ENCODE measurements around the gene CCL14. TPM values are rescaled to one million over a fixed set of nuclear protein-coding genes. Genes with fewer than 3 reads are reported as not detected.

The CCL14 gene
- total and polyA plus RNA-seq, 7 experiments from 2014 or later, result not detected

DNA sequence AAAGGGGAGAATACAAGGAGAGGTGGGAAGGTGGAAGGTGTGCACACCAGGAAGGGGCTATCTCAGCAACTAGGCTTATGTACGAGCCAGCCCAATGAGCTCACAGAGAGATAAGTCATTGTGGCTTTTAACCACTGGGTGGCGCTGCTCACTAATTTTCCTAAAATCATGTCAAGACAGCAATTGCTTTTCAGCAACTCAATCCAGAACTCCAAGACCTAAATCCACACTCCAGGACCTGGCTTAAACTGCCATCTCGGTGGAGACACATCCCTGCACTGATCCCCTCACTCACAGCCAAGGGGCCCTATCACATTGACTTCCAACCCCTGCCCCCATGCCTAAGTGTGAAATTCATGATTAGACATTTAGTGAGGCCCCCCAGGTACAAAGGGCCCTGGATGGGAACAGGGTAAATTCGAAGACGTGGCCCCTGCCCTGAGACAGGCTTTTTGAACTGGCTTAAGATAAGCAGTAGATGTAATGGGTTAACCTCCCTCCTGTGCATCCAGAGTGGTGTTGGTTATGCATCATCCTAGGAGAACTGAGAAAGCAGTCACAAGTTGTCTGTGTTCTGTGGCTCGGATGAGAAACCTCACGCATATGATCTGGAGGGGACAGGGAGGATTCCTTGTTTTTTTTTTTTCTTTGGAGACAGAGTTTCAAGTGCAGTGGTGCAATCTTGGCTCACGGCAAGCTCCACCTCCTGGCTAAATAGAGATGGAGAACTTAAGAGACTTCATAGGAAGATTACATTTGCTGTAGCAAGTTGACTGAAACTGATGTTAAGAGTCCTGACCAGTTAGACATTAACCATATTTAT is 16.8 kb downstream of the CCL14 start:
- peaks cover 0 to 19% (median 0%) of the 10 kb centered on the region in 5 donors for H3K27me3 Mint-ChIP-seq
- intact Hi-C loops (cut with micrococcal nuclease), result loop anchor here (1.0 to 5.0 kb wide), 7 partner anchors 103 to 1268 kb away; no protein-coding TSS in a partner anchor
- H3K4me3 ChIP-seq (ENCODE audit: low read length), result no peak overlapping the region
- ATAC-seq (peak; percentile 73), DNase-seq (peak; percentile 4 to 67 (median 41))
- H3K9me3 ChIP-seq (ENCODE audit: control insufficient read depth in 2 of 3, low read length in 3 of 3), result no peaks in the 10 kb centered on the region
- no peak overlapping the region for H3K4me3 Mint-ChIP-seq
- ChIA-PET CTCF (interaction anchor here (0.6 to 1.1 kb wide), 3 partner anchors 8 to 513 kb away, joined by 3 to 4 read pairs (median 3); no protein-coding TSS in a partner anchor), POLR2A (no interaction called here)
- no peaks in the 10 kb centered on the region for H3K36me3 Mint-ChIP-seq
- no peaks in the 10 kb centered on the region for H3K27me3 ChIP-seq (ENCODE audit: control insufficient read depth in 2 of 2, insufficient read depth in 2 of 2, low read length in 2 of 2)
- no peak overlapping the region for H3K27ac Mint-ChIP-seq
- H3K4me1 Mint-ChIP-seq, result peaks cover 0 to 4% (median 0%) of the 10 kb centered on the region in 7 donors
- no peak overlapping the region for H3K27ac ChIP-seq (ENCODE audit: low read depth, low read length)
- H3K9me3 Mint-ChIP-seq, result no peaks in the 10 kb centered on the region
- H3K36me3 ChIP-seq (ENCODE audit: control insufficient read depth in 2 of 3, insufficient read depth in 3 of 3, low read length in 3 of 3), result no peaks in the 10 kb centered on the region
- no peaks in the 10 kb centered on the region for H3K4me1 ChIP-seq (ENCODE audit: control insufficient read depth in 2 of 2, insufficient read depth in 2 of 2, low read length in 2 of 2)

DNA sequence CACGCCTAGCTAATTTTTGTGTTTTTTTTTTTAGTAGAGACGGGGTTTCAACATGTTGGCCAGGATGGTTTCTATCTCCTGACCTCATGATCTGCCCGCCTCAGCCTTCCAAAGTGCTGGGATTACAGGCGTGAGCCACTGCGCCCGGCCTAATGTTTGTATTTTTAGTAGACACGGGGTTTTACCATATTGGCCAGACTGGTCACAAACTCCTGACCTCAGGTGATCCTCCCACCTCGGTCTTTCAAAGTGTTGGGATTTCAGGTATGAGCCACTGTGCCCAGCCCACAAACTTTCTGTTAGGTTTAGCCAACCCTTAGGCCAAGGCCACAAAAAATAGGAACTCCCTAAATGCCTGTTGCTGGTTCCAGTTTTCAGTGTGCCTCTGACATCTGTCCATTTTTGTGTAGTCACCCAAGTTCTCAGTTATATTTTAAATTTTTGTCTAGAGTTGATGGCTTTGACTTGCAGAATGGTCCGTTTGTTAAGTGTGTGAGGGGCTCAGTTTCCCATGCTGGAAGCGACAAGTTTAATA is 17.9 kb downstream of the CCL14 start:
- intact Hi-C loops (cut with micrococcal nuclease), result loop anchor here (1.0 to 5.0 kb wide), 6 partner anchors 104 to 515 kb away; no protein-coding TSS in a partner anchor
- H3K27ac Mint-ChIP-seq, result no peak overlapping the region
- Histone ChIP-seq H3K4me3 (ENCODE audit: low read length) (no peak overlapping the region), H3K27ac (ENCODE audit: low read depth, low read length) (no peak overlapping the region), H3K36me3 (ENCODE audit: control insufficient read depth in 2 of 3, insufficient read depth in 3 of 3, low read length in 3 of 3) (no peaks in the 10 kb centered on the region), H3K4me1 (ENCODE audit: control insufficient read depth in 2 of 2, insufficient read depth in 2 of 2, low read length in 2 of 2) (no peaks in the 10 kb centered on the region), H3K9me3 (ENCODE audit: control insufficient read depth in 2 of 3, low read length in 3 of 3) (no peaks in the 10 kb centered on the region), H3K27me3 (ENCODE audit: control insufficient read depth in 2 of 2, insufficient read depth in 2 of 2, low read length in 2 of 2) (no peaks in the 10 kb centered on the region)
- ChIA-PET POLR2A (no interaction called here), CTCF (interaction anchor here (1.1 kb wide), 2 partner anchors 9 to 515 kb away, joined by 3 to 4 read pairs; no protein-coding TSS in a partner anchor)
- ATAC-seq (no peak), DNase-seq (no peak)
- H3K36me3 Mint-ChIP-seq, result no peaks in the 10 kb centered on the region
- peaks cover 0 to 4% (median 0%) of the 10 kb centered on the region in 7 donors for H3K4me1 Mint-ChIP-seq
- H3K9me3 Mint-ChIP-seq, result no peaks in the 10 kb centered on the region
- H3K27me3 Mint-ChIP-seq, result peaks cover 0 to 23% (median 0%) of the 10 kb centered on the region in 5 donors
- H3K4me3 Mint-ChIP-seq, result no peak overlapping the region

GRCh38 chr17:35965272-35965671 is 21.3 kb downstream of the CCL14 start:
- no peak overlapping the region for H3K27ac ChIP-seq (ENCODE audit: low read depth, low read length)
- no peaks in the 10 kb centered on the region for H3K9me3 Mint-ChIP-seq
- peaks cover 0 to 4% (median 0%) of the 10 kb centered on the region in 7 donors for H3K4me1 Mint-ChIP-seq
- no peaks in the 10 kb centered on the region for H3K36me3 ChIP-seq (ENCODE audit: control insufficient read depth in 2 of 3, insufficient read depth in 3 of 3, low read length in 3 of 3)
- no peaks in the 10 kb centered on the region for H3K9me3 ChIP-seq (ENCODE audit: control insufficient read depth in 2 of 3, low read length in 3 of 3)
- intact Hi-C loops (cut with micrococcal nuclease), result loop anchor here in 1 of 2 donors (5.0 kb wide), 1 partner anchor 118 kb away; no protein-coding TSS in a partner anchor
- H3K4me3 ChIP-seq (ENCODE audit: low read length), result no peak overlapping the region
- no peaks in the 10 kb centered on the region for H3K4me1 ChIP-seq (ENCODE audit: control insufficient read depth in 2 of 2, insufficient read depth in 2 of 2, low read length in 2 of 2)
- ATAC-seq (no peak), DNase-seq (no peak)
- no peak overlapping the region for H3K27ac Mint-ChIP-seq
- CTCF ChIA-PET, result interaction anchor here (0.6 kb wide), 1 partner anchor 369 kb away, joined by 3 read pairs; no protein-coding TSS in a partner anchor
- no peaks in the 10 kb centered on the region for H3K27me3 ChIP-seq (ENCODE audit: control insufficient read depth in 2 of 2, insufficient read depth in 2 of 2, low read length in 2 of 2)
- no peaks in the 10 kb centered on the region for H3K36me3 Mint-ChIP-seq
- POLR2A ChIA-PET, result no interaction called here
- H3K27me3 Mint-ChIP-seq, result peaks cover 0 to 20% (median 7%) of the 10 kb centered on the region in 5 donors
- H3K4me3 Mint-ChIP-seq, result no peak overlapping the region

GRCh38 chr17:35963663-35964062 is 22.9 kb downstream of the CCL14 start:
- Histone ChIP-seq H3K9me3 (ENCODE audit: control insufficient read depth in 2 of 3, low read length in 3 of 3) (no peaks in the 10 kb centered on the region), H3K4me1 (ENCODE audit: control insufficient read depth in 2 of 2, insufficient read depth in 2 of 2, low read length in 2 of 2) (no peaks in the 10 kb centered on the region), H3K36me3 (ENCODE audit: control insufficient read depth in 2 of 3, insufficient read depth in 3 of 3, low read length in 3 of 3) (no peaks in the 10 kb centered on the region), H3K27me3 (ENCODE audit: control insufficient read depth in 2 of 2, insufficient read depth in 2 of 2, low read length in 2 of 2) (no peaks in the 10 kb centered on the region), H3K4me3 (ENCODE audit: low read length) (no peak overlapping the region), H3K27ac (ENCODE audit: low read depth, low read length) (no peak overlapping the region)
- Mint-ChIP-seq H3K36me3 (no peaks in the 10 kb centered on the region), H3K27ac (no peak overlapping the region), H3K4me3 (no peak overlapping the region), H3K4me1 (no peaks in the 10 kb centered on the region), H3K9me3 (no peaks in the 10 kb centered on the region), H3K27me3 (peaks cover 0 to 26% (median 12%) of the 10 kb centered on the region in 5 donors)
- intact Hi-C loops (cut with micrococcal nuclease), result no loop called here
- ChIA-PET CTCF (interaction anchor here (0.6 kb wide), 2 partner anchors 31 to 183 kb away, joined by 3 read pairs; no protein-coding TSS in a partner anchor), POLR2A (no interaction called here)
- ATAC-seq (no peak), DNase-seq (no peak)

DNA sequence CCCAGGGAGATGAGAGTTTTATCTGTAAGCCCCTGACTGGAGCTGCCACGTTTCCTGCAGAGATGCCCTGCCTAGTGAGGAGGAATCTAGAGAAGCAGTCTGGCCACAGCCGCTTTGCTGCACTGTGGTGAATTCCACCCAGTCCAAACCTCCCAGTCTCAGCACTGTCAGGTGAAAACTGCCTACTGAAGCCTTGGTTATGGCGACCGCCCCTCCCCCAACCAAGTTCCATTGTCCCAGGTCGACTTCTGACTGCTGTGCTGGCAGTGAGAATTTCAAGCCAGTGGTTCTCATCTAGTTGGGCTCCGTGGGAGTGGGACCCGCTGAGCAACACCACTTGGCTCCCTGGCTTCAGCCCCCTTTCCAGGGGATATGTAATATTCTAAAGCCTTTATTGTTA is 32.8 kb downstream of the CCL14 start:
- H3K36me3 ChIP-seq (ENCODE audit: control insufficient read depth in 2 of 3, insufficient read depth in 3 of 3, low read length in 3 of 3), result no peaks in the 10 kb centered on the region
- ATAC-seq (no peak), DNase-seq (no peak)
- H3K27ac ChIP-seq (ENCODE audit: low read depth, low read length), result no peak overlapping the region
- Mint-ChIP-seq H3K9me3 (peaks cover 0 to 4% (median 0%) of the 10 kb centered on the region in 11 donors), H3K36me3 (peaks cover 0 to 4% (median 0%) of the 10 kb centered on the region in 5 donors), H3K4me3 (no peak overlapping the region), H3K27me3 (peaks cover 0 to 52% (median 9%) of the 10 kb centered on the region in 5 donors), H3K4me1 (peaks cover 0 to 2% (median 0%) of the 10 kb centered on the region in 7 donors), H3K27ac (no peak overlapping the region)
- ChIA-PET POLR2A (no interaction called here), CTCF (no interaction called here)
- H3K4me1 ChIP-seq (ENCODE audit: control insufficient read depth in 2 of 2, insufficient read depth in 2 of 2, low read length in 2 of 2), result no peaks in the 10 kb centered on the region
- H3K9me3 ChIP-seq (ENCODE audit: control insufficient read depth in 2 of 3, low read length in 3 of 3), result no peaks in the 10 kb centered on the region
- H3K4me3 ChIP-seq (ENCODE audit: low read length), result no peak overlapping the region
- intact Hi-C loops (cut with micrococcal nuclease), result no loop called here
- no peaks in the 10 kb centered on the region for H3K27me3 ChIP-seq (ENCODE audit: control insufficient read depth in 2 of 2, insufficient read depth in 2 of 2, low read length in 2 of 2)

DNA sequence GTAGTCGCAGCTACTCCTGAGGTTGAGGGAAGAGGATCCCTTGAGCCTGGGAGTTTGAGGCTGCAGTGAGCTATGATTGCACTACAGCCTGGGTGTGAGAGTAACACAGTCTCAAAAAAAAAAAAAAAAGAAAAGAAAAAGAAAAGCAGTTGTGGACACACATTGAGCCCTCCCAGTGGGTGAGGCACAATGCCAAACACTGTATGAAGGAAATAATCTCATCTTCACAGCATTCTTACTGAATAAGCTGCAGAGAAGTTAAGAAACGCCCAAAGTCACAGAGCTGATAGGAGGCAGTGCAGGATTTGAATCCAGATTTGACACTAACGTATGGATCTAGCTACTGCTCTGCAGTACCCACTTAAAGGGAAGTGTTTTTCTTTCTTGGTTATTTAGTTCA is 37.1 kb downstream of the CCL14 start:
- H3K4me1 ChIP-seq (ENCODE audit: control insufficient read depth in 2 of 2, insufficient read depth in 2 of 2, low read length in 2 of 2), result no peaks in the 10 kb centered on the region
- Mint-ChIP-seq H3K9me3 (no peaks in the 10 kb centered on the region), H3K4me1 (peaks cover 0 to 2% (median 0%) of the 10 kb centered on the region in 7 donors), H3K4me3 (no peak overlapping the region), H3K27ac (no peak overlapping the region), H3K27me3 (peaks cover 0 to 18% (median 0%) of the 10 kb centered on the region in 5 donors), H3K36me3 (no peaks in the 10 kb centered on the region)
- H3K27me3 ChIP-seq (ENCODE audit: control insufficient read depth in 2 of 2, insufficient read depth in 2 of 2, low read length in 2 of 2), result no peaks in the 10 kb centered on the region
- no peak for DNase-seq
- POLR2A ChIA-PET, result interaction anchor here (0.6 kb wide), 1 partner anchor 930 kb away, joined by 4 read pairs; no protein-coding TSS in a partner anchor
- H3K27ac ChIP-seq (ENCODE audit: low read depth, low read length), result no peak overlapping the region
- no peaks in the 10 kb centered on the region for H3K36me3 ChIP-seq (ENCODE audit: control insufficient read depth in 2 of 3, insufficient read depth in 3 of 3, low read length in 3 of 3)
- CTCF ChIA-PET, result interaction anchor here (0.6 to 0.7 kb wide), 2 partner anchors 22 to 200 kb away, joined by 4 to 5 read pairs; no protein-coding TSS in a partner anchor
- no peak for ATAC-seq
- intact Hi-C loops (cut with micrococcal nuclease), result no loop called here
- no peak overlapping the region for H3K4me3 ChIP-seq (ENCODE audit: low read length)
- H3K9me3 ChIP-seq (ENCODE audit: control insufficient read depth in 2 of 3, low read length in 3 of 3), result no peaks in the 10 kb centered on the region
